GM21717 (cell line): ENCODE measurements around the gene ADGRV1.
"Not testable (repeated sequence)": the region's sequence is repeated elsewhere in the genome, so short reads cannot be mapped to it uniquely, and the experiment has no call there.

Experiments used
- ATAC-seq: cut with Tn5 transposase; IDR thresholded peaks from one replicate; pipeline ENCODE4 v1.9.1; 2021; ENCODE audit warnings: mild to moderate bottlenecking, moderate library complexity; ENCODE audit not compliant: unreplicated experiment

The ADGRV1 gene

GRCh38 chr5:90586469-90586868, 27.9 kb downstream of the ADGRV1 start:
- no peak for ATAC-seq

GRCh38 chr5:90590170-90590569, 31.6 kb downstream of the ADGRV1 start:
- no peak for ATAC-seq

GRCh38 chr5:90593083-90593482, 34.5 kb downstream of the ADGRV1 start:
- ATAC-seq = not testable (repeated sequence)

GRCh38 chr5:90595766-90596165, 37.2 kb downstream of the ADGRV1 start:
- not testable (repeated sequence) for ATAC-seq

- no peak for ATAC-seq
These were observed 39.7 kb downstream of the ADGRV1 start for GRCh38 chr5:90598293-90598692.

- not testable (repeated sequence) for ATAC-seq
These were observed 41.7 kb downstream of the ADGRV1 start for GRCh38 chr5:90600307-90600706.

GRCh38 chr5:90601468-90601867, 42.9 kb downstream of the ADGRV1 start:
- no peak for ATAC-seq

GRCh38 chr5:90602681-90603080, 44.1 kb downstream of the ADGRV1 start:
- ATAC-seq = peak; percentile 73

GRCh38 chr5:90606539-90606938, 47.9 kb downstream of the ADGRV1 start:
- no peak for ATAC-seq

GRCh38 chr5:90612919-90613318, 54.3 kb downstream of the ADGRV1 start:
- peak; percentile 99 for ATAC-seq

- ATAC-seq = no peak
These were observed 54.9 kb downstream of the ADGRV1 start for GRCh38 chr5:90613459-90613858.

- ATAC-seq = no peak
These were observed 55.4 kb downstream of the ADGRV1 start for GRCh38 chr5:90613918-90614504.

GRCh38 chr5:90615355-90615754, 56.8 kb downstream of the ADGRV1 start:
- ATAC-seq = no peak

GRCh38 chr5:90618071-90618470, 59.5 kb downstream of the ADGRV1 start:
- no peak for ATAC-seq

- ATAC-seq = not testable (repeated sequence)
These were observed 61.2 kb downstream of the ADGRV1 start for GRCh38 chr5:90619762-90620161.

- ATAC-seq = no peak
These were observed 63.3 kb downstream of the ADGRV1 start for GRCh38 chr5:90621848-90622247.

GRCh38 chr5:90626493-90626892, 67.9 kb downstream of the ADGRV1 start:
- ATAC-seq = no peak

GRCh38 chr5:90628492-90628891, 69.9 kb downstream of the ADGRV1 start:
- ATAC-seq = no peak

- ATAC-seq = no peak
These were observed 74.2 kb downstream of the ADGRV1 start for GRCh38 chr5:90632791-90633190.

GRCh38 chr5:90636948-90637347, 78.4 kb downstream of the ADGRV1 start:
- no peak for ATAC-seq

GRCh38 chr5:90637731-90638130, 79.1 kb downstream of the ADGRV1 start:
- no peak for ATAC-seq

GRCh38 chr5:90638878-90639277, 80.3 kb downstream of the ADGRV1 start:
- ATAC-seq = no peak

GRCh38 chr5:90640484-90641059, 82.0 kb downstream of the ADGRV1 start:
- no peak for ATAC-seq
